Left colon (tissue), 2 donors: ENCODE data around the gene TRIO. TPM values are rescaled to one million over a fixed set of nuclear protein-coding genes. Genes with fewer than 3 reads are reported as not detected.

Experiments
- ATAC-seq: fragments of 200-7000 bp; cut with Tn5 transposase; one replicate; pipeline ENCODE4 v1.9.1; 2020; ENCODE audit warnings: mild to moderate bottlenecking, moderate library complexity
- DNase-seq, 2 donors: peaks; one replicate each; pipeline ENCODE4 v3.0.0-alpha.2; 2020
- intact Hi-C, 2 donors: fragments of 100-400 bp; cut with DNase I in 1 of 2; cut with micrococcal nuclease in 1 of 2; formaldehyde crosslinking; loops; one replicate each; pipeline versions ENCODE4 v1.11.2 to v1.14.0; 2022; cut with DNase I, micrococcal nuclease
- total RNA-seq, 2 donors: library from RNA; stranded (reverse); fragmentation: NEBNext Ultra II Directional; extraction: Animal tissue kit (Norgen Biotek cat#: 25700); gene quantifications; one replicate each; pipeline ENCODE4 v1.2.1, GENCODE V29; 2021
- donor health status: DM: no; HTN: no; CAD: no.
- donor health status: DM: yes; HTN: yes; CAD: no.

Gene TRIO
- total RNA-seq, 2 donors from 2014 or later = 140 to 181 TPM

DNA sequence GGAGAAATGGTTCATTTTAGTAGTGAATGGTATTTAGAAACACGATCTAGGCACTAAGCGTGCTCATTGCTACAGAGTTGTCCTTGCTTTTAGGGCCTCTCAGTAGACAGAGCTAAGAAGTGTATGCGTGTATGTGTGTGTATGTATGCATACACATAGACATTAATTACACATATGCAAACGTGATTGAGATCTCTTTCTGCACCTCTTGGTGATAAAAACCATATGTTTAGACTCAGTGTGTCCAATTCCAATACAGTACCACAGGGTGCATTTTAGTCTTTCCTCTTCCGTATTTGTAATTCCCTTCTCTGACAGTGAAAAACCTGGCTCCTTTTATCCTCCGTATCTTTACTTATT, 13.1 kb downstream of the TRIO start:
- DNase-seq = no peak
- intact Hi-C loops = loop anchor here in 1 of 2 donors (10.0 kb wide), 1 partner anchor 49 kb away; no protein-coding TSS in a partner anchor
- no peak for ATAC-seq

DNA sequence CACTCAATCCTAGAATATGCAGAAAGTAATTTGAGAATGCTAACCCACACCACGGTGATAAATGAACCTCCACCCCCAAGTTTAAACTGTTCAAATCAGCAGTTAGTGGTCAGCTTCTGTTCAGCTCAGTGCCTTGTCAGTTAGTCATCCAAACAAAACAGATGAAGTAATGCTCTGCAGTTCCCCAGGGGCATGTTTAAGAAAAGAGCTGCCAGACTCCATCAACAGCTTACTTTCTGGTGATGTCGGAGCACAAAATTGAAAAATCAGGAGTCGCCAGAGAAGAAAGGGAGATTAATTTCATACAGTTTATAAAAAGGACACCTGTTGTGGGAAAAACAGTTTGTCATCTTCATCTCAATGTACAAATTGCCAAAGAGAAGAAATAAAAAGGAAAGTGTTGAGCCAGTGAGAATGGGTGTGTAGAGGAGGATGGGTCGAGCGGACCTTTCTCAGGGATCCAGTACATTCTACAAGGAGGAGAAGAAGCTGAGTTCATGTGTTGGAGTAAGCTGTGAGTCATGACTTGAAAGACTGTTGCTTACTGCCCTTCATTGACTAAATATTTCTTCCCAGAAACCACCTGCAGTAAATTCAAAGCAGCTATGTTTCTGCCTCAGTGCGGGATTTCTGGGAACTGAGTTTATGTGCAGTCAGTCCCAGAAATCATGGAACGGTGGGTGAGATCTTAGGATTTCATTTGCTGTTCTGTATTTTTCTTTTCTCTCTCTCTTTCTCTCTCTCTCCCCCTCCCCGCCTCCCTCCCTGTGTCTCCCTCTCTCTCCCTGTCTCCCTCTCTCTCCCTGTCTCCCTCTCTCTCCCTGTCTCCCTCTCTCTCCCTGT, 13.7 kb downstream of the TRIO start:
- intact Hi-C loops = loop anchor here in 1 of 2 donors (10.0 kb wide), 1 partner anchor 48 kb away; no protein-coding TSS in a partner anchor

DNA sequence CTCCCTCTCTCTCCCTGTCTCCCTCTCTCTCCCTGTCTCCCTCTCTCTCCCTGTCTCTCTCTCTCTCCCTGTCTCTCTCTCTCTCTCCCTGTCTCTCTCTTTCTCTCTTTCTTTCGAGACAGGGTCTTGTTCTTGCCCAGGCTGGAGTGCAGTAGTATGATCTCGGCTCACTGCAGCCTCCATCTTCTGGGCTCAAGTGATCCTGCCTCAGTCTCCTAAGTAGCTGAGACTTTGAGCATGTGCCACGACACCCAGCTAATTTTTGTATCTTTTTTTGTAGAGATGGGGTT, 14.3 kb downstream of the TRIO start:
- intact Hi-C loops = loop anchor here in 1 of 2 donors (10.0 kb wide), 1 partner anchor 47 kb away; no protein-coding TSS in a partner anchor
- no peak for DNase-seq

More for the DNA sequence above, 13.7 kb downstream of the TRIO start:
- ATAC-seq = no peak
- no peak for DNase-seq

DNA sequence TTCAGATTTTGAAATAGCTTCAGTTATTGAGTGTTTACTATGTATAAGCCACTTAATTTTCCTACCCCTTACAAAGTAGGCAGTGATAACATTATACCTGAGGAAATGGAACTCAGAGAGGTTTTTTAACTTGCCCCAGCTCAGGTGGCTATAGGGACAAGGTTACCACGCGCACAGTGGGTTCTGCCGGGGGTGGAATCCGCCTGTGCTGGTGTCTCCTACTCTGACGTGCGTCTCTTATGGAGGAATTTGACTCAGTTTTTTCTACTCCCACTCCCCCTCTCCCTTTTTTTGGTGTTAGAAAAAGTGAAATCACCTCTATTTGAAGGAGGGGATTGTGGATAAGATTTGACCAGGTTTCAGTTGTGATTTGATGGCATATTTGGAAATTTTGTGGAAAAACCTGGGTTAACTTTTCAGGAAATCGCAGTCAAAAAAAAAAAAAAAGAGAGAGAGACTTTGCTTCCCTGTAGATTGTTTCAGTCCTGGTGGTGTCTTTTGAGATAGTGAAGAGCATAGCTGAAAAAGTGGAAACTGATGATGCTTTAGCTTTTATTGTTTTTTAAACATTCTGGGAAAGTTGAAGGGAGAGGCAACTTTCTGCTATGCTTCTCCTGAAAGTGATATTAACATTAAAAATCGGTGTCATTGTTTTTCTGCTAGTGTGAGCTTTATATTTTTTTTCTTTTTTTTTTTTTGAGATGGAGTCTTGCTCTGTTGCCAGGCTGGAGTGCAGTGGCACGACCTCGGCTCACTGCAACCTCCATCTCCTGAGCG, 15.9 kb downstream of the TRIO start:
- intact Hi-C loops = loop anchor here in 1 of 2 donors (10.0 kb wide), 1 partner anchor 46 kb away; no protein-coding TSS in a partner anchor
- DNase-seq (no peak), ATAC-seq (no peak)

More for the DNA sequence above, 14.3 kb downstream of the TRIO start:
- ATAC-seq = no peak

DNA sequence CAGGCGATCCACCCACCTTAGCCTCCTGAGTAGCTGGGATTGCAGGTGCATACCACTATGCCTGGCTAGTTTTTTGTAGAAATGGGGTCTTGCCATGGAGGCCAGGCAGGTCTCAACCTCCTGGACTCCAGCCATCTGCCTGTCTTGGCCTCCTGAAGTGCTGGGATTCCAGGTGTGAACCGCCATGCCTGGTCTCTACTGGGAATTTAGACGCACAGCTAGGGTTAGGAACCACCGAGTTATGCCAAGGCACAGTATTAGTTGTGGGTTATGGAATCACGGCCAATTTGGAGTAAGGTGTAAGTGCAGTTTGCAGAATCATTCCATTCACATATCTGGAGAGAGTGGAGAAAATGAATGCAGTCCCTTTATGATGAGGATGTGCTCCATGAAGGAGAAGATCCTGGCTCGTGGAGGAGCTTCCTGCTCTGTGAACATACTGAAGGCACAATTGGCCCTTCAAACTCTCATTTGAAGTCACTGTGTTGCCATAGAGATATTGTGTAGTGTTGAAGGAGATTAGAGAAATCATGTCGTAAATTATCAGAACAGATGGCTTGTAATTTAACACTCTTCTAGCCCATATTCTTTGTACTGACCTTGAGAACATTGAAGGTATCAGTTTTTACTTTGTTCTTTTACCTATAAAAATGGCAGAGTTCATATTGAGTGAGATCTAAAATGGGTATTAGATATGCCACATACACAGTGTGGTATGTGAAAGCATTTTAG, 18.8 kb downstream of the TRIO start:
- intact Hi-C loops = no loop called here
- DNase-seq (no peak), ATAC-seq (peak; percentile 44)

DNA sequence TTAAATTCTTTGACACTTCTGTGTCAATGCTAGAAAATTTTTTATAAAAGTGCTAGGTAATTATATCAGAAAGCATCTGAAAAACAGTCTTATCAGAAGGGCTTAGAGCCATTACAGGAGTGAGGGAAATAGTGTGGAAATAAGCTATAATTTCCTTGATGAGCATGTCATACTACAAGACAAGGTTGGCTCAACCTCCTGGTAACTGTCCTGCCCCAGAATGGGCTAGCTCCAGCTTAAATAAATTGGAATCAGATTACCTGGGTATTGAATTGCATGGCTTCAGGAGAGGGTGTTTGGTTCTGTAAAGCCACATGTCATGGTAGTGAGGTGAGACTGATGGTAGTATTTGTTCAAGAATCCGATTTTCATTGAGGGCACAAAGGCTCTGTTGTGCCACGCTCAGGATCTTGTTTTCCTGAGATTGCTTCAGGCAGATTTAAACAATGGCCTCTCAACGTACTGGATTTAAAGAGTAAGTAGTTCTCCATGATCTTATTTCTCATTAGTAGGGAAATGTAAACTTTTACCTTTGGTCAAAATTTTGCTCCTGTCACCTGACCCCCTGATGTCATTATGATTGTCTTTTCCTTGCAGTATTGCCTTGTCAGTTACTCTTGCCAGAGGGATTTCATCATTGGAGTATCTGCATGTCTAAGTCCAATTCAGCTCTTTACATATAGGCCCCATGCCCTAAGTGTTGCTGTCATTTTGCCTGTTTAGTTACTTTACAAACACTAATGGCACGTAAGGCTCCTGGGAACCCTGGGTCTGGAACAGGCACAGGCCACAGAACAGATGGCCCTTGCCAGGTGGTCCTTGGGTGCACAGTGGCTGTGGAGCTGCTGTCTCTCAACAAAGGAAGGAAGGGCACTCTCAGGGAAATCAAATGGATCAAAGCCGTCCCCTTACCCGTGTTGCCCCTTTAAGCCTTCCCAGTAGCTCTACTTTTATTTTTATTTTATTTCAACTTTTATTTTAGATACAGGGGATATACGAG, 21.3 kb downstream of the TRIO start:
- DNase-seq (no peak), ATAC-seq (no peak)
- intact Hi-C loops = no loop called here

DNA sequence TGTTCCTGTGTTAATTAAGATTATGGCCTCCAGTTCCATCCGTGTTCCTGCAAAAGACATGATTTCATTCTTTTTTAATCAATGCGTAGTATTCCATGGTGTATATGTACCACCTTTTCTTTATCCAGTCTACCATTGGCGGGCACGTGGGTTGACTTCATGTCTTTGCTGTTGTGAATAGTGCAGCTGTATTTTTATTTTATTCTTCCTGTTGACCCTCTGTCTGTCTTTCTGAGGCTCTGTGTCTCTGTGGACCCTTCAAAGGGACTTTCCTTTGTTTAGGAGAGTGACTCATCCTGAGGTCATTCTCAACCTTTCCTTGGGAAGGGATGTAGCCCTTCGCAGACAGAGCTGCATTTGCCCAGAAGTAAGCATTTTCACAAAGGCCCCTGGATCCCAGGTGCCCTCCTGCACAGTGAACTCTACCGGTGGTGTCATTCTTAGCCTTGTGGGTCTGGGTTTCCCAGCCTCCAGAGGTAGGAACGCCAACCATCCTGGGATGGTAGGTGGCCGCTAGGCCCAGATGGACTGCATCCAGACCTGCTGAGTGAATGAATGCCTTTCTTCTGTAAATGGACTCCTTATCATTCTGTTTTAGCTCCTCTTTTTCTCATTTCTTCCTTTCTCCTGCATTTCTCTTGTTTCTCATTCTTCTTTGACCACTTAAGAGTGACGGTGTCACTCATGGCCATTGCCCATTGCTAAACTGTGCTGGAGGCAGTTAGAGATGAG, 22.4 kb downstream of the TRIO start:
- no peak for ATAC-seq
- intact Hi-C loops = no loop called here
- DNase-seq = no peak

DNA sequence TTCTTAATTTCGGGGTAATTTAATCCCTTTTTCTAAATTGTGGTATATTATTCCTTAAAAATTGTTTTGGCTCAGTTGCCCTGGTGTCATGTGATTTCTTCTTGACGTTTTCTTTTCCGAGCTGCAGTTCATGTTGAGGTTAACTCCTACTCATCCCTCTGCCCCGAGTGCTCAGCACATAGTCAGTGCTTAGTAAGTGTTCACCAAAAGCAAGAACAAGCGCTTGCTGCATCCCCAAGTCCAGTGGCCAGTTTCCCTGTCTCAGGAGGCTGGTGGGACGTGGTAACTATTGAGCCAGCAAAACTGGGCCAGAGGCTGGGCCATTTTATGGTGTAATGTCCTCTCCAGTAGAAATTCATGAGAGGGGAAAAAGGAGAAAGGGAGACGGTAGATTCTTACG, 23.3 kb downstream of the TRIO start:
- ATAC-seq = no peak
- DNase-seq = no peak
- intact Hi-C loops = no loop called here

DNA sequence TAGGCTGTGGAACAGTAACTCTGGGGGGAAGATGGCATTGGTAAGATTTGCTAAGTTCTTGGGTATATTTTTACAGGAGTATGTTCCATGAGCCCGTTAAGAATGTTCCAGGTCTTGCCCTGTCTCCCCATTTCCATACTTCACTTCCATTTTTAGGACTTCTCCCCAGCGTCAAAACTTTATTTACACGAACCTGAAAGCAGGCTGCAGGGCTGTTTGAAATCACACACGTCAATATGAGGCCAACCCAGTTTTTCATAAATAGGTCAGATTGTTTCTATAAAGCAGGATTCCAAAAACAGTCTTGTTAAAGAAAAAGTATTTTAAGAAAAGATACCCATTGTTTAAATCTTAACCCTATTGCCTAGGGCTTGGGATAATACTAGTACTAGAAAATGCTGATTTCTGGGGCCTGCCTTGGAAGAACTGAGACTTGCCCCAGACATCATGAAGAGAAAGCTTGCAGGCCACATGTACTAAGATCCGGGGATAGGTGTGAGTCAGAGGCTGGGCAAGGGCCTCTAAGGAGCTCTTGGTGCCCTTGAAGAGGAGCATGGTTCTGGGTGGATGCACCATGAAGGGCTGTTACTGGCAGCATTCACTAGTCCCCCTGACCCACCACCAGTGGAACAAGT, 24.2 kb downstream of the TRIO start:
- ATAC-seq (peak; percentile 40), DNase-seq (no peak)
- intact Hi-C loops = no loop called here

DNA sequence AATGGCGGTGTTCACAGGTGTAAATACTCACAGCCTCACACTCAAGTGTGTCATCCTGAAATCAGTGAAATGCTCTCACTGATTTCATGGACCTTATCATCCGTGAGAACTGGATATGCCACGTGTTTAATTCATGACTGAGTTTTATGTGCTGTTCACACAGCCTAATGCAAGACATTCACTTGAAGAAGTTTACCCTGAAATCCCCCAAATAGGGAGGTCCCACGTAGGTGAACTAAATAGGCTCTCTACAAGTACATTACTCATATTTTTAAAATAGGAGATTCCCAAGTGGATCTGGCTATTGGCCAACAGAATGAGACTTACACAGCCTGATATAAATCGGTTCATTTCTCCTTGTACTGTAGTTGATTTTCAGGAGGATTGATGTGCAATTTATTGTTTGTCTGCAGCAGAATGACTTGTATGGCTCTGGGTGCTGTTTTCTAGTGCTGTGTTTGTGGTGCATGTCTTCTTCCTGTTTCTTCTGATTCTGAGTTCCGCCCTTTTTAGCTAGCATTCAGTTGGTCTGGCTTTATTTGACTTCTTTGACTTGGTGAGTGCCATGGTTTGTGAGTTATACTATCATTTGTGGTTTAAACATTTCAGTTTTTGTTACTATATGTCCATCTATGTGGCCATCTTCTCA, 25.1 kb downstream of the TRIO start:
- intact Hi-C loops = no loop called here
- DNase-seq = no peak
- peak; percentile 35 for ATAC-seq

DNA sequence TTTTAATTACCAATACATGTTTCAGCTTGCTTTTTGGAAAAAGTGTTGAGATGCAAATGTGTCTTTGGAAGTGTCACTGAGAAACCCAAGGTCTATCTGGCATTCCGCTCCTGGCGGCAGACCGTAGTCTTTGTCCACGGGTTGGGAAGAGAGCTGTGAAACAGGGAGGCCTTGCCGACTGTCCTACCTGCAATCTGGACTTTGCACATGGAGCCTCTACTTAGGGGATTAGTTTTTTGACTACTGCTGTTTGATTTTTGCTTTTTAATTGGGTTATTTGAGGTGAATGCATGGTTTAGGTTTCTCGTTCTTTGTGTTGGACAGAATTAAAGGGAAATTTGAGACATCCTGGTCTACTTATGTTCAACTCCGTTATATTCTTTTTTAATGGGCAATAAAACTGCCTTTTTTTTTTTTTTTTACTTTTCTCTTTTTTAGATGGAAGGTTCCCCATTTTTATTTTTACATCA, 25.7 kb downstream of the TRIO start:
- DNase-seq (no peak), ATAC-seq (no peak)

DNA sequence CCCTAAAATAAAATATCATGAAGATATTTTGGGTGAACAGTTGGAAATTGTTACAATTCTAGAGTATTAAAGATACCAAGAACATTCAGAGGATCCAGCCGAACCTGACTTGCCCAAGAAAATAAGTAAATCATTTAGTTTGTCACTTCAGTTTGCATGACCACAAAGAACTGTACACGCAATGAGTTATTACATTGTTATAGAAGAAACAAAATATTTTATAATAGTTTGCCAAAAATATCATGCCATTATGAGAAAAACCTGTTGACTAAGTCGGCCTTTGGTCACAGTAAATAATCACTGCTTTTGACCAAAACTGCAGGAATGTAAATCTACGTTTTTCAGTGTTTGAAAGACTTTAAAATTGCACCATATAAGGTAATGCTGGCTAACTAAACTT, 27.9 kb downstream of the TRIO start:
- intact Hi-C loops = no loop called here

More for the DNA sequence above, 25.7 kb downstream of the TRIO start:
- intact Hi-C loops = no loop called here

DNA sequence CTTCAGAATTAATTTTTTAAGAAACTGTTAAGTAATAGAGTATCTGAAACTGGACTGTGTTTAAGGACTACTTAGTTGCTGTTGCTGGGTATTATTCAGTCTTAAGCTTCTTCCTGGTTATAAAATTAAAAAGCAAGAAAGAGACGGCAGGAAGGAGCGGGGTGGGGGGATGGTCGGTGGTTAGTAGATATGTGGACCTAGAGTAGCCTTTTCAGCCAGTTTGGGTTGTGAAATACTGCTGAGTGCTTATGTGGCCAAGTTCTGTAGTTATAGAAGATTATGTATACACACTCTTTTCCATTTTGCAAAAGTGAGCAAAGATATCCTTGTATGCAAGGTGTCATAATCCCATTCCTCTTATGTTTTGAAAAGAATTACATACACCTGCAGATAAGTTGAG, 28.5 kb downstream of the TRIO start:
- peak; percentile 29 for ATAC-seq
- intact Hi-C loops = no loop called here
- DNase-seq = no peak

More for the DNA sequence above, 27.9 kb downstream of the TRIO start:
- no peak for ATAC-seq
- no peak for DNase-seq

DNA sequence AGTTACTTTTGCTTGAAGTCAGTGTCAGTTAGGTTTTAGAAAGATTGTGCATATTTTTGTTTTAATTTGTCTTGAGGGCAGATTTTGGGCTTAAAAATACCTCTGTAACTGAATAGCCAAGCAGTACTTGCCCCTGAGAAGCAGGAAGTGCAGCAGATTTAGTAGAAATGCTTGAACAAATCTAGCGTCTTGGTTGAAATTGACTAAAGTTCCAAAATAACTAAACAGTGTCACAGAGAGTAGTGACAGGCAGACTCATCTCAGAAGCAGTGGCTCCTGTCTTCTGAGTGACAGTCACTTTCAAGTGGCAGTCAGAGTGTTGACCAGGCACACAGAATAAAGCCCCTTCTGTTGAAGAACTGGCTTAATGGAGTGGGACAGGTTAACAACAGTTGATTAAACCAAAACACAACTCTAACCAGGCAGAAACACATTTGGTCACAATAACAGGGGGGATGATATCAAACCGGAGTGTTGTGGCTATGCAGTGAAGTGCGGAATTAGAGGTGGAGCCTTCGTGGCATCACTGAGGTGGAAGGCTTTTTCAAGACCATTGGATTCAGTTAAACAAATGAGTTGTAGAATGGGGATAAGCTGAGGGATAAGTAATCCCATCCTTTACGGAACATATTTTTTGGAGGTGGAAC, 29.1 kb downstream of the TRIO start:
- DNase-seq (no peak), ATAC-seq (no peak)
- intact Hi-C loops = no loop called here

DNA sequence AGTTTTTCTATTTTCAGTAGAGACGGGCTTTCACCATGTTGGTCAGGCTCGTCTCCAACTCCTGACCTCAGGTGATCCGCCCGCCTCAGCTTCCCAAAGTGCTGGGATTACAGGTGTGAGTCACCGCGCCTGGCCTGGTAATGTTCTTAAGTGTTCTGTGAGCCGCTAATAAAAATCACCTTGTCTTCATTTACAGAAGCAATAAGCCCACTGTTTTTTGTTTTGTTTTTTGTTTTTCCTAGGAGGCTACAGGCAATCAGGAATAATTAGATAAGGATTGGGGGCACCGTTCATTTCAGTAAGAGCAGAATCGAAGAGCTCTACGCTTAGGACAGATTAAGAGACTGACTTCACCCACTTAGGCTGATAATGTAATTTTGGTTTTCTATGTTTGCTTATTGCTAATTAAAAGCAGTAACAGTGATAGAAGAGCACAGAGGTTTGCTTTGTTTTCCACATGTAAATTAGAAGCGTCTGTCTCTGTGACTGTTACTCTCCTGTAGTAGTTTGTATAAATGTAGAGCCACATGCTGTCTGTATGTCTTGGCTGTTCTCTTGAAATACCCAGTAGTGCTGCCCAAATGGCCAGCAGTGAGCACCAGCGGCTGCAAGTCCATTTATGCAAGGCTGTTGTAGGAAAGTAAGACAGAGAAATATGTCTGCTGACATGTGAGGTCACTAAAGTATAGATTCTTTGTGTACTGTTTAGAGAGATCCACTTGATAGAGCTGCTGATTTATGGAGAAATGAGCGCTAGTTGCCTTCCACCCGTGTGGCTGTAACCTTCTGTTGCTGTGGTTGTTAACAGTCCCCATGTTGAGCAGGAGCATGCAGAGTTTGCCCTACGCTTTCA, 30.5 kb downstream of the TRIO start:
- ATAC-seq (peak; percentile 21), DNase-seq (no peak)
- intact Hi-C loops = no loop called here
